Endothelial cell (in vitro differentiated cells): ENCODE results near the gene CLEC10A. TPM values are rescaled to one million over a fixed set of nuclear protein-coding genes. Genes with fewer than 3 reads are reported as not detected.

Source experiments
- DNase-seq: peaks from one replicate; pipeline ENCODE4 v3.0.0; 2021; ENCODE audit warnings: low spot score
- H3K27ac Mint-ChIP-seq: one replicate; pipeline ENCODE4 v1.8.0; 2021; ENCODE audit warnings: mixed read lengths, inconsistent platforms; ENCODE audit not compliant: unreplicated experiment
- H3K27me3 Mint-ChIP-seq: one replicate; pipeline ENCODE4 v1.8.0; 2021; ENCODE audit warnings: mild to moderate bottlenecking, moderate library complexity, mixed read lengths, inconsistent platforms; ENCODE audit not compliant: unreplicated experiment
- H3K36me3 Mint-ChIP-seq: one replicate; pipeline ENCODE4 v1.8.0; 2021; ENCODE audit warnings: mild to moderate bottlenecking, low read depth, mixed read lengths, inconsistent platforms; ENCODE audit not compliant: unreplicated experiment
- H3K4me1 Mint-ChIP-seq: one replicate; pipeline ENCODE4 v1.8.0; 2021; ENCODE audit warnings: mild to moderate bottlenecking, mixed read lengths, inconsistent platforms; ENCODE audit not compliant: unreplicated experiment
- H3K4me3 Mint-ChIP-seq: one replicate; pipeline ENCODE4 v1.8.0; 2021; ENCODE audit warnings: mild to moderate bottlenecking, mixed read lengths, inconsistent platforms; ENCODE audit not compliant: unreplicated experiment
- H3K9me3 Mint-ChIP-seq: one replicate; pipeline ENCODE4 v1.8.0; 2021; ENCODE audit warnings: mixed read lengths, inconsistent platforms; ENCODE audit not compliant: unreplicated experiment
- total RNA-seq: library from RNA; stranded (reverse); fragmentation: NEBNext Ultra II Directional; extraction: Animal tissue kit (Norgen Biotek cat#: 25700); gene quantifications from one replicate; pipeline ENCODE4 v1.2.1, GENCODE V29; 2021; ENCODE audit not compliant: unreplicated experiment
- TF ChIP-seq, protein P1 (sequence below): fragments of 200-600 bp; sonication (generic); IDR thresholded peaks from one replicate; pipeline ENCODE4 v1.5.0; 2021; ENCODE audit warnings: antibody characterized with exemption; ENCODE audit not compliant: unreplicated experiment

Gene CLEC10A
- total RNA-seq, 1 donor from 2014 or later: 30.4 TPM

DNA sequence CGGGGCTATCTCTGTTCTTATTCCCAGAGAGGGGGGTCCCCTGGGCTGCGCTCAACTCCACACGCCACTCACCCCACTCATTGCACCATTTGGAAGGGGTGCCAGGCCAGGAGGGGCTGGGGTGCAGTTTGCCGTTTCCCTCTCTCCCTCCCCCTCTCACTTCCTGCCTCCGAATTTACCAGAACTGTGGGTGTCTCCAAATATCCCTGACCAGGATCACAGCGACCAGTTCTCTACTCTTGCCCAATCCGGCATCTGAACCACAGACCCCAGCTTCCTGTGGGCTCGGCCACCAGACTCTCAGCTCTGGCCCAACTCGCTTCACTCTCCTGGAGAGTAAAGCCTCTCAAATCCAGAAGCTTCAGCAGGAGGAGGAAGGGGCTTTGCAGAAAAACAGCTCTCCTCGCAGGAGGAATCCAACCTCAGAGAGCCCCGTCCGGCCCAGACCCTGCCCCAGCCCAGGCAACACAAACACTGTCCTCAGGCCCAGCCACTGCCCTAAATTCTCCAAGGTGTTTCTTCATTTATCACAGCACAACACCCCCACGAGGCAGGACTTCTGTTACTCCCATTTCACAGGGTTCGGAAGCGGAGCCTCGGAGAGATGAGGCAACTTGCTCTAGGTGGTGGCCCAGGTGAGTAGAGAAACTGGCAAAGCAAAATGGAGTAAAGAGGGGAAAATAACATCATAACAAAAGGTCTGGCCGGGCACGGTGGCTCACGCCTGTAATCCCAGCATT, 35.0 kb upstream of the CLEC10A start:
- TF ChIP-seq, protein P1, sequence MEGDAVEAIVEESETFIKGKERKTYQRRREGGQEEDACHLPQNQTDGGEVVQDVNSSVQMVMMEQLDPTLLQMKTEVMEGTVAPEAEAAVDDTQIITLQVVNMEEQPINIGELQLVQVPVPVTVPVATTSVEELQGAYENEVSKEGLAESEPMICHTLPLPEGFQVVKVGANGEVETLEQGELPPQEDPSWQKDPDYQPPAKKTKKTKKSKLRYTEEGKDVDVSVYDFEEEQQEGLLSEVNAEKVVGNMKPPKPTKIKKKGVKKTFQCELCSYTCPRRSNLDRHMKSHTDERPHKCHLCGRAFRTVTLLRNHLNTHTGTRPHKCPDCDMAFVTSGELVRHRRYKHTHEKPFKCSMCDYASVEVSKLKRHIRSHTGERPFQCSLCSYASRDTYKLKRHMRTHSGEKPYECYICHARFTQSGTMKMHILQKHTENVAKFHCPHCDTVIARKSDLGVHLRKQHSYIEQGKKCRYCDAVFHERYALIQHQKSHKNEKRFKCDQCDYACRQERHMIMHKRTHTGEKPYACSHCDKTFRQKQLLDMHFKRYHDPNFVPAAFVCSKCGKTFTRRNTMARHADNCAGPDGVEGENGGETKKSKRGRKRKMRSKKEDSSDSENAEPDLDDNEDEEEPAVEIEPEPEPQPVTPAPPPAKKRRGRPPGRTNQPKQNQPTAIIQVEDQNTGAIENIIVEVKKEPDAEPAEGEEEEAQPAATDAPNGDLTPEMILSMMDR: no peak
- Mint-ChIP-seq H3K27ac (peak overlapping the region; percentile 42), H3K27me3 (peaks cover 5% of the 10 kb centered on the region), H3K4me1 (peaks cover 20% of the 10 kb centered on the region), H3K4me3 (no peak overlapping the region), H3K36me3 (peaks cover 8% of the 10 kb centered on the region), H3K9me3 (peaks cover 3% of the 10 kb centered on the region)
- DNase-seq: no peak

DNA sequence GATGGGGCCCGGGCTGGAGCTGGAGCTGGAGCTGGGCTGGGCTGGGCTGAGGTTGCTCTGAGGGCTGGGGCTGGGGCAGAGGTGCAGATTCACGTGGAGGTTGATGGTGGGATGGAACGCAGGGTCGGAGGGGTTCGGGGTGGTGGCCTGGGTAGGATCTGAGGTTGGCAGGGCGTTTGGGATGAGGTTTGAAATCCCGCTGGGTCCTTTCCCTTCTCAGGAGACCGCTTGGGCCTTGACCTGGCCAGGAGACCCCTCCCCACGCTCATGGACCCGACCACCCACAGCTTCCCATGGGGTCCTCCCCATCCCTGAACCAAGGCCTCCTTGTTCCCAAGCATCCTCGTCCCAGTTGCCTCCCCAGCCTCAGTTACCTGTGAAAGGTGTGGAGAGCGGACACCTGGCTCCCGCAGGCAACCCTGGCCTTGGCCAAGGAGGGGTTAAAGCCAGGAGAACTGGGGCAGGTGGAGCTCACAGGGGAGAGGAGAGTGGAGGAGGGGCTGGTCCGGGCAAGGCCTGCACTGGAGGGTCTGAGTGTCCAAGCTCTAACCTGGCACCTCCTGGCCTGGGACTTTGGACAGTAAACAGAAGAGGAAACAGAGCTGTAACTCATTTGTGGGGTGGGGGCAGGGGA, 34.3 kb upstream of the CLEC10A start, which contains the start of gene ASGR2:
Gene ASGR2 (minus strand): TSS at position 582 of the 634 bp plus-strand sequence. CDS start 582 bp downstream, outside the sequence.
- H3K27me3 Mint-ChIP-seq: peaks cover 8% of the 10 kb centered on the region
- peaks cover 24% of the 10 kb centered on the region for H3K4me1 Mint-ChIP-seq
- no peak within 1 kb of the TSS for H3K4me3 Mint-ChIP-seq
- peak within 1 kb of the TSS; percentile 42 for H3K27ac Mint-ChIP-seq
- DNase-seq: no peak
- TF ChIP-seq, protein P1: no peak
- peaks cover 3% of the 10 kb centered on the region for H3K9me3 Mint-ChIP-seq
- peaks cover 12% of the 10 kb centered on the region for H3K36me3 Mint-ChIP-seq

DNA sequence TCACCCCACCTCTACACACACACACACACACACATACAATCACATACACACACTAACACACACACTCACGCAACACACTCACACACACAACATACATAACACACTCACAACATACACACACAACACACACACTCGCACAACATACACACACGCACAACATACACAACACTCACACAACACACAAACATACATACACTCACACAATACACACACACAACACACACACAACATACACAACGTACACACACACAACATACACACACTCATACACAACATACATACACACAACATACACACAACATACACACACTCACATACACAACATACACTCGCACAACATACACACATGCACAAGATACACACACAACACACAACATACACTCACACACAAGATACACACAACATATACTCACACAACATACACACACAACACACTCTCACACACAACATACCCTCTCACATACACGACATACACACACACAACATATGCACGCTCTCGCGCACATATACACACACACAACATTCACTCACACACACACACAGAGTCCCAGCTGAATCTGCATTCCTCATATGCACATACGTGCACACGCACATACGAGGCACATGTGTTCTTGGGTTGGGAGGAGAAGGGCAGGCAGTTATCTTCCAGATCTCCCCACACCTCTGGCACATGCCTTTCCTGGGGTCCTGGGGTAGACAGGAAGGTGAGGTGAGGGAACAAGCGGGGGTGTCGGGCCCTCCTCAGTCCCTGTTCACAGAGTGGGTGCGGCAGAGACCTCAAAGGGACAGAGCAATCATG, 33.4 kb upstream of the CLEC10A start:
- Mint-ChIP-seq H3K27me3 (peaks cover 10% of the 10 kb centered on the region), H3K4me1 (peaks cover 26% of the 10 kb centered on the region)
- DNase-seq: no peak

DNA sequence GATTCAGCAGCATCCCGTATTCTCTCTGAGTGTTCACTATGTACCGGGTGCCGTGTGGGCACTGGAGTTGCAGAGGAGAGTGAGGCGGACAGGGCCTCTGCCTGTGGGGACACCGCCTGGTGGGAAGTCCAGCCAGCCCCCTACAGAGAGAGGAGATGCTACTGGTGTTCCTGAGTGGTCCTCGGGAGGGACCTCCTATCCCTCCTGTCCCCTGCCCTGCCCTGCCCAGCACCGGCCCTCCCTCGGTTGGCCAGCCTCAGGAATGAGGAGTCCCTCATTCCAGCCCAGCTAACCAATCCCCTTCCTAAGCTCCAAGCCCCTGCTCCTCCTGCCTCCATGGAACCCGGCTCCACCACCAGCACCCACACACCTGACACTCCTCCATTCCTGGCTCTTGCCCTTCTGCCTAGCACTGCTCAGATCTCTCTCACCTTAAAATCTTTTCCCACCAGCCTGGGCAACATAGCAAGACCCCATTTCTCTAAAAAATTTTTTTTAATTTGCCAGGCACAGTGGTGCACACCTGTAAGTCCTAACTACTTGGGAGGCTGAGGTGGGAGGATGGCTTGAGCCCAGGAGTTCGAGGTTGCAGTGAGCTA, 32.6 kb upstream of the CLEC10A start:
- DNase-seq: no peak
- H3K4me1 Mint-ChIP-seq: peaks cover 26% of the 10 kb centered on the region
- H3K9me3 Mint-ChIP-seq: peaks cover 3% of the 10 kb centered on the region
- no peak overlapping the region for H3K4me3 Mint-ChIP-seq
- H3K36me3 Mint-ChIP-seq: peaks cover 13% of the 10 kb centered on the region
- TF ChIP-seq, protein P1: no peak
- no peak overlapping the region for H3K27ac Mint-ChIP-seq
- H3K27me3 Mint-ChIP-seq: peaks cover 14% of the 10 kb centered on the region

More for the DNA sequence above, 33.4 kb upstream of the CLEC10A start:
- peaks cover 13% of the 10 kb centered on the region for H3K36me3 Mint-ChIP-seq
- TF ChIP-seq, protein P1: no peak
- no peak overlapping the region for H3K27ac Mint-ChIP-seq
- H3K9me3 Mint-ChIP-seq: peaks cover 3% of the 10 kb centered on the region
- no peak overlapping the region for H3K4me3 Mint-ChIP-seq
